ENCODE results near the gene SIGLEC8. TPM values are rescaled to one million over a fixed set of nuclear protein-coding genes. Genes with fewer than 3 reads are reported as not detected.
"Not testable (repeated sequence)": the region's sequence is repeated elsewhere in the genome, so short reads cannot be mapped to it uniquely, and the experiment has no call there.

Gene SIGLEC8
- not detected in 2 replicates for total RNA-seq (2014; rRNA removed)
- polyA plus RNA-seq (2012), result not detected

DNA sequence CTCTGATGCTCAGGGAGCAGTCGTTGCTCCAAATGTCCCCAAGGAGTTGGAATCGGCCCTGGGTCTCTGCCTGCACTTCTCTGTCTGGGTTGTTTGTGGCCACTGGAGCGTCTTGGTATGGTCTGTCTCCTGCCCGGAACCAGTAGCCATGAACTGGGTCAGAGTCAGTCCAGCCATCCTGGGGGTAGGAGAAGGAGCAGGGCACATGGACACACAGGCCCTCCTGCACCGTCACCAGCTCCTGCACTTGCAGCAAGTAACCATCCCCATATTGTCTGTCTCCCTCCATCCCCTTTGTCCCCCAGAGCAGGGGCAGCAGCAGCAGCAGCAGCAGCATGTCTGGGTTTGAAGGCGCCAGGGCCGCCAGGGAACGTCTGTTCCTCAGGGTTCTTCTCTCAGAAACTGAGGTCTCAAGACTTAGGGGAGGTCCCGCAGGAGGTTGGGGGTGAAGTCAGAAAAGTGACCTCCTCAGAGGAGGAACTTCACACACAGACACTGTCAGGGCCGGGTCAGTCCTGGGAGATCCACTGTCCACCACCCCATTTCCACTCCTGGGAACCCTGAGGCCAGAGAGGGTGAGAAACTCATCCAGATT is at the start of gene SIGLEC8:
TSS of gene SIGLEC8 (minus strand) at position 404 of the 595 bp plus-strand sequence. CDS start at position 337, 67 bp downstream.
- DNase-seq (ENCODE audit: low read depth), result no peak

DNA sequence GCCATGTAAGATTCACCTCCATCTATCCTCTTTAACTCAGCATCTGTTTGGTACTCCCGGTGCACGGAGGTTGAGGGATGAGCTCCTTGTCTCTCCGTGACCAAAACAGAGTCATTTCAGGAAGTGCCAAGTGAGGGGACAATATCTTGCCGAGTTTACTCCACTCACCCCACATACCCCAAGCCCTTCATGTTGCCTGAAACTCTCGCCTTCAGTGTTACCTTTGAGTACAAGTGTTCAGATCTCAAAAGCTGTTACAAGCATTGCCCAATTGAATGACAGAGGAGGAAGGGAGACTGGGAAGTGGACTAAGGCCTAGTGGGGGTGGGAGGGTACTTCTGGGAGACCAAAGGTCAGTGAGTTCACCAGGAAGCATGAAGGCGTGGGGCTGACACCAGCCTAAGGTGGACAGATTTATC is 49.4 kb upstream of the SIGLEC8 start:
- DNase-seq (ENCODE audit: low read depth), result no peak

- no peak for DNase-seq (ENCODE audit: low read depth)
Observed at GRCh38 chr19:51507192-51507591, 48.9 kb upstream of the SIGLEC8 start.

GRCh38 chr19:51505904-51506303 is 47.6 kb upstream of the SIGLEC8 start:
- DNase-seq (ENCODE audit: low read depth), result no peak

DNA sequence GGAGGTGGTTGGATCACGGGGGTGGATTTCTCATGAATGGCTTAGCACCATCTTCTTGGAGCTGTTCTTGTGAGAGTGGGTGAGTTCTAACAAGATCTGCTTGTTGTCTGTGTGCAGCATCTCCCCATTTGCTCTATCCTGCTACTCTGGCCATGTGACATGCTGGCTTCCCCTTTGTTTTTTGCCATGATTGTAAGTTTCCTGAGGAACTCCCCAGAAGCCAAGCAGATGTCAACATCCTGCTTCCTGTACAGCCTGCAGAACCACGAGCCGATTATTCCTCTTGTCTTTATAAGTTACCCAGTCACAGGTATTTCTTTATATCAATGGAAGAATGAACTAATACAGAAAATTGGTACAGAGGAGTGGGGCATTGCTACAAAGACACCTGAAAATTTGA is 45.6 kb upstream of the SIGLEC8 start:
- DNase-seq (ENCODE audit: low read depth), result no peak

GRCh38 chr19:51503286-51503817 is 45.1 kb upstream of the SIGLEC8 start:
- no peak for DNase-seq (ENCODE audit: low read depth)

DNA sequence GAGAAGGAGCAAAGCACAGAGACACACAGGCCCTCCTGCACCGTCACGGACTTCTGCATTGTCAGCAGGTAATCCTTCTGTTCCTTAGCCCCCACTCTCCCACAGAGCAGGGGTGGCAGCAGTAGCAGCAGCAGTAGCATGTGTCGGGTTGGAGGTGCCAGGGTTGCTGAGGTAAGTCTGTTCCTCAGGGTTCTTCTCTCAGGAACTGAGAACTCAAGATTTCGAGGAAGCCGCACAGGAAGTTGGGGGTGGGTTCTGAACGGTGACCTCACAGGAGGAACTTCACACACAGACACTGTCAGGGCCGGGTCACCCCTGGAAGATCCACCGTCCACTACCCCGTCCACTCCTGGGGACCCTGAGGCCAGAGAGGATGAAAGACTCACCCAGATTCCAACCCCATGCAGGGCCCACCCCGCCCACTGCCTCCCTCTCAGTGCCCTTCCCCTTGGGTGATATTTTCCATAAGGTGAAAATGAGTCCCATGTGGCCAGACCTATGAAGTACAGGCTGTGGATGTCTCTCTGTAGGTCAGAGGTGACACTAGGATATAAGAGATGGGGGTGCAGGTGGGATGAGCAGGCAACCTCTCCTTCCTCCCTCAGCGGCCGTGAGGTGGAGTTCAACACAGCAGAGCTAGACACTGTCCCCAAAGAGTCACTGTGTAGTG is 43.5 kb upstream of the SIGLEC8 start, which contains the start of gene SIGLEC12:
TSS of gene SIGLEC12 (minus strand) at position 207 of the 670 bp plus-strand sequence. CDS start at position 140, 67 bp downstream.
- no peak for DNase-seq (ENCODE audit: low read depth)

GRCh38 chr19:51500931-51501330 is 42.7 kb upstream of the SIGLEC8 start:
- not testable (repeated sequence) for DNase-seq (ENCODE audit: low read depth)

DNA sequence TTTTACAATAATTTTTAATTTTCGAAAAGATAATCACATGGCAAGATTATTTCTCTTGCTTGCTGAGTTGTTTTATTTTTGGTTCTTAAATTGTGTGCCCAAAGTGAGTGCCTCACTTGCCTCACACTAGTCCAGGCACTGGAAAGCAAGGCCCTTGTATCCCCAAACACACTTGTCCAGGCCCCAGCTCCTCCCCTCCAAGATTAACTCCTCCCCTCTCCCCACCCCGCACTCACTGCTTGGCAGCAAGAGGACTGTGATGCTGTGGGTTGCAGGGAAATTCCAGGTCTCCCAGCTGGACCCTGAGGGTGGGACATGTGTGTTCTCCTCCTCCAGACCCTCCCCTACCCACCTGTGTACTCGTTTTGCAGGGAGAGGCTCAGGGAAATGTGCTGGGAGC is 39.4 kb upstream of the SIGLEC8 start:
- DNase-seq (ENCODE audit: low read depth), result no peak

DNA sequence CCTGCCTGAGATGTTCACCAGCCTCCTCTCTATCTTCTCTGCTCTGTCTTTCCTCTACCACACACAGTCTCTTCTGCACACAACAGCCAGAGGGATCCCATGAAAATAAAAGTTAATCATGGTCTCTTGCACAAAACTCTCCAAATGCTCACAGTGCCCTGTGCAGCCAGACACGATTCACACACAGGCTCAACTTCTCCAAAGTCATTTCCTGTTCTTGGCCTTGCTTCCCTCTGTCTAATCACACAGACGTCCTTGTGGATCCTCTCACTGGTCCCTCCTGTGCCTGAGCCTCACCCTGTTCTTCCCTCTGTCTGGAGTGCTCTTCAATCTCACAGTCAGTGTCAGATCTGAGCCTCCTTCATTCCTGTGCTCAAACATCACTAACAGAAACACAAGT is 35.5 kb upstream of the SIGLEC8 start:
- no peak for DNase-seq (ENCODE audit: low read depth)

DNA sequence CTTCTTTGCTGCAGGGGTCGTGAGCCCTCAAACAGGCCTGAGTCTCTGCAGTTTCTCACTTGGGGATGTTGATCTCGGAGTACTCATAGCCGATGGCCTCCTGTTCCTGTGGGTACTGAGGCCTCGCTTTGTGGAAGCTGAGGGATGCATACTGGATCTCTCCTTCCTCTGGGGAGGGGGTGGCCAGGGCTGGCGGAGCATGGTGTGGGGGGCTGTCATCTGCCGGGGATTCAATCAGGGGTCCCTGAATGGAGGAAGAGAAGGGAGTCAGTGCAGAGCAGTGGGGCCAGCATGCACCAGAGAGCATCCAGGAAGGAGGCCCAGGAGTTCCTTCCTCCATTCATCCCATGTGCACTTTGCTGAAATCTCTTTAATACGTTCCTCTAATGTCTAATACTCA is 33.3 kb upstream of the SIGLEC8 start:
- DNase-seq (ENCODE audit: low read depth), result no peak

DNA sequence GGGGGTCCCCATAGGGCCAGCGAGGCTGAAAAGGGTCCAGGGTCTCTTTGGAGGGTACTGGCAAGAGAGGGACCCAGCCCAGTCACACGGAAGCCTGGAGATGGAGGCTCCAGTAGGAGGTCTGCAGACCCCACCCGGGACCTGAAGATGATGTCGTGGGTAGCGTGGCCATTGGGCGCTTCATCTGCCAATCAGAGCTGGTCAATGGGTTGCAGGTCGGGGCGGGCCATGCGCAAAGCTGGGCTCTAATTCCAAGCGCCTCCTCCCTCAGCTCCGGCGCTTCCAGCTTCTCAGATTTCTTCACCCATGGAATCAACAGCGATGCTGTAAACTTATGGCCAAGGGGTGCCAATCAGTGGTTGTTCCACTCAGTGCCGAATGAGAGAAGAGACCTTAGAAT is 32.4 kb upstream of the SIGLEC8 start:
- DNase-seq (ENCODE audit: low read depth), result no peak

DNA sequence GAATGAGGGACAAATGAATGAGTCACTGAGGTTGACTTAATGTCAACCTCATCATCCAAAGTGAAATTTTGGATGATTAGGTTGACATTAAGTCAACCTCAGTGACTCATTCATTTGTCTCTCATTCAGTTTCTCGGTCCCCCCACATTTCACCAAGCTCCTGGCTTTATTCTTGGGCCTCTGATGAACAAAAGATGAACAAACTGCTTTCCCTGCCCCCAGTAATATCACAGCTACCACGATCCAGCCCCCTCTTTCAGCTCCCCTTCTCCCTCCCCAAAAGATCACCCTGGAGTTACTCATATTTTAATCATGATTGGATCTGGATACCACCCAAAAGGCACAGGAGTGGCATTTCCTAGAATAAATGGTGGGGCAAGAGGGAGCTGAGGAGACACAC is 30.9 kb upstream of the SIGLEC8 start:
- DNase-seq (ENCODE audit: low read depth), result no peak

GRCh38 chr19:51488491-51488890 is 30.2 kb upstream of the SIGLEC8 start:
- no peak for DNase-seq (ENCODE audit: low read depth)

DNA sequence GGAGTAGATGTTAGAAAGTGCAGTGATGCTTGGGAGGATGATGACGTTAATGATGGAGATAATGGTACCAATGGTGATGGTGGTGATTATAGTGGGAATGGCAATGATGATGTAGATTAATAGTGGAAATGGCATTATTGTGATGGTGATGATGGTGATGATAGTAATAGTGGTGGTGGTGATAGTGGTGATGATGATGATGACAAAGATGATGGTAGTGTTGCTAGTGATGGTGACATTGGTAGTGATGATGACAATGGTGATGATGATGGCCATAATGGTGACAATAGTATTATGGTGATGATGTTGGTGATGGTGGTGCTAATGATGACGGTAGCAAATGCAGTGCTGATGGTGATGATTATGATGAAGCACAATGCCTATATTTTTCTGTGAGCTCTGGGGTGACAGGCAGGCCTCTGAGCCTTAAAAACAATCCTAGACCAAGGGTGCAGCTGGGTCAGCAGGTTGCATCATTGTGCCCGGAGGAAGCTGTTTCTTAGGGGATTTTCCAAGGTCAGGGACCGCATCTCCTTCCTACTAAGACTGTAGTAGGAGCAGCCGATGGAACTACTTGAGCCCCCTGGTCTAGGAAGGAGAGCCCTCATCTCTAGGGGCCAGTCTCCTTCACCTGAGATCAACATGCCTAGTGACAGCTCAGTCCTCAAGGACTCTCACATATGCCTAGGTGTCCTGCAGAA is 27.9 kb upstream of the SIGLEC8 start:
- DNase-seq (ENCODE audit: low read depth), result no peak

DNA sequence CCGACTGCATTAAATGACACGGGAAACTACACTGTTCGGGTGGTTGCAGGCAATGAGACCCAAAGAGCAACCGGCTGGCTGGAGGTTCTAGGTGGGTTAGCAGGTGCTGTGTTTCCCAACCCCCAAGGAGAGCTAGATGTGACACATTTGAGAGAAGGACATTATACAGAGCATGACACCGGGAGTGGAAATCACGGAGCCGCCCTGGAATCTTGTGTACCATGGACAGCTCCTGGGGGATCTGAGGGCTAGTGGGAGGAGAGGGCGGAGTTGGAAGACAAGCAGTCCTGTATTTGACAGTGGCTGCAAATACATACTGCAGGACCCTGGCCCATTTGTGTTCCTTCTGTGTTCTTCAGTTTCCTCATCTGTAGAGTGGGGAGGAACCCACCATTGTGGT is 22.3 kb upstream of the SIGLEC8 start:
- peak; percentile 3 for DNase-seq (ENCODE audit: low read depth)

- DNase-seq (ENCODE audit: low read depth), result no peak
Observed at GRCh38 chr19:51479531-51480331, 21.5 kb upstream of the SIGLEC8 start.

GRCh38 chr19:51478381-51479234 is 20.4 kb upstream of the SIGLEC8 start, which contains the start of gene CEACAM18:
Gene CEACAM18 (plus strand): TSS chr19:51478539.
- DNase-seq (ENCODE audit: low read depth), result no peak

DNA sequence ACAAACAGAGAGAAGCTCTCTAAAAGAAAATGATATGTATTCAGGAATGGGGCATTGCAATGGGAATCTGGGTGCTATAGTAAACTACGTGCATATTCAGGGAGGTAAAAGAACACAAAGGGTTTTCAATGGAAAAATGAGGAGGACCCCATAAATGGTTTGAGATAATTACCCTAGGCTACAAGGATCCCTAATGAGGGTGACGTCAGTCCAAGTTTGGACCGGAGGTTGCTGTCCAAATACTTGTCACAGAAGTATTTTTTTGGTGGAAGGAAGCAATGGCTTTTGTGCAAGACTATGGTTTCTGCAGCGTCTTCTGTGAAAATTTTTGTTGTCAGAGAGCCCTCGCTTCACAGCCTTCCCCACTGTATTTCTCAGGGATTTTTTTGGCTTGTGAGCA is 19.1 kb upstream of the SIGLEC8 start:
- no peak for DNase-seq (ENCODE audit: low read depth)

- DNase-seq (ENCODE audit: low read depth), result no peak
Observed at GRCh38 chr19:51476164-51476563, 17.9 kb upstream of the SIGLEC8 start.
